Ureter (tissue), 1 donor: Measurements from ENCODE around the gene FAM53A. TPM values are rescaled to one million over a fixed set of nuclear protein-coding genes. Genes with fewer than 3 reads are reported as not detected.
"Not testable (repeated sequence)": the region's sequence is repeated elsewhere in the genome, so short reads cannot be mapped to it uniquely, and the experiment has no call there.

ENCODE experiments used
- DNase-seq: peaks from one replicate; pipeline ENCODE4 v3.0.0-alpha.2; 2020; ENCODE audit warnings: low spot score
- total RNA-seq: library from RNA; stranded (reverse); gene quantifications from one replicate; pipeline ENCODE4 v1.2.4, GENCODE V29; 2023
- donor health status: DM: yes; HTN: yes; CAD: no.

The FAM53A gene
- total RNA-seq, 1 donor from 2014 or later, result 2.5 TPM

DNA sequence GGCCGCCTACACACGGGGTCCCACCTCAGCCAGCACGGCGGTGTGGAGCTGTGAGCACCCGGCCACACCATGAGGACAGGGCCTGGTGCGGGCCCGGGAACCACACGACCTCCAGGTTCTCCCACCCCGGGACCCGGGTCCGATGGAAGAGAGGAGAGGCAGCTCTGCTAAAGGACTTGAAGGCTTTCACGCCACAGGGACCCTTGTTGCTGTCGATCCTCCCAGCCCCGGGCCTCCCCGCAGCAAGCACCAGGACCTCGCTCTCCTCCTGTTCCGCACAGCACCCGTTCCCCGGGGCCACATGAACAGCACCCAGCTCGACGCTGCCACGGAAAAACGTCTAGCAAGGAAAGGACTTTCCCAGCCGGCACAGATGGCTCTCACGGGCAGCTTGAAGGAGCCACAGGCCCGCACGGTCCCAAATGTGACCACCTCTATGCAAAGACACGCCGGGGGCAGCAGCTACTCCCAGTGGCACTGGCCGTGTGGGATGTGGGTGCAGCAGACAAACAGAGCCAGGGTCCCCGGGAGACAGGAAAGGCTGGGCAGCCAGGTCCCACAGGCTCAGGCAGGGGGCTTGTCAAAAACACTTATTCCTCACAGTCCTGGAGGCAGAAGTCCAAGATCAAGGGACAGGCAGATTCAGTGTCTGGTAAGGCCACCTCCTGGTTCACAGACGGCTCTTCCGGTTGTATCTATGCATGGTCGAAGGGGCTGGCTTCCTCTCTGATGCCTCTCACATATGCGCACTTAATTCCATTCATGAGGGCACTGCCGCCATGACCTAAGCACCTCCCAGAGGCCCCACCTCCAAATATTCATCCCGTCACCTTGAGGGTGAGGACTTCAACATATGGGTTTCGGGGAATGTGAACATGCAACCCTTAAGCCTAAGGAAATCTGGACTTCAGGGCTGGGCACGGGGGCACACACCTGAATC, 24.7 kb downstream of the FAM53A start:
- no peak for DNase-seq

DNA sequence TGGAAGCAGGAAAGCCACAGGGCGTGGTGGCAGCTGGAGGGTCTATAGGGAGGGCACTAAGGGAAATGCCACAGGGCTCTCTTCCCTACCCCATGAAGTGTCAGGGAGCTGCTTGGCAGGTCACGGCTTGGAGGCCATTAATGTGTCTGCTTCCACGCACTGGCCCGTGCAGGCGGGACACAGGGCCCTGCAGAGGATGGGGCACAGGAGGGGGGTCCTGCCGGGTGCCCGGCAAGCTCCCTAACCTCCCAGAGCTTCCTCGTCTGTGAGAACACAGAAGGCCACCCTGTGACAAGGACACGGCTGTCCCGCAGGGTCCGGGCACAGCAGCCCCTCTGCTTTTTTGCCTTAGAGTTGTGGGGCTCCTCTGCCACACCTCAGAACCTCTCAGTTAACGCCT, 25.5 kb downstream of the FAM53A start:
- no peak for DNase-seq

DNA sequence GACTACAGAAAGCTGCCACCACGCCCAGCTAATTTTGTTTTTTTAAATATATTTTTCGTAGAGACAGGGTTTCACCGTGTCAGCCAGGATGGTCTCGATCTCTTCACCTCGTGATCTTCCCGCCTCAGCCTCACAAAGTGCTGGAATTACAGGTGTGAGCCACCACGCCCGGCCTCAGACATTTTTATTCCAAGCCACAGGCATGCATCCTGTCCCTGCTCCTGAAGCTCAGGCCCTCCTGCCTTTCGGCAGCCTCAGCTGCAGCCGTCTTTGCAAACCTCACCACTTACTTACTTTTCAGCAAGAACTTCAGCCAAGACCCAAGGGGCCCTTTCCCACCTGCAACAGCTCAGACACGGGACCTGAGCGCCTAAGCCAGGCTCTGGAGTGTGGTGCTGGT, 26.0 kb downstream of the FAM53A start:
- DNase-seq, result no peak

DNA sequence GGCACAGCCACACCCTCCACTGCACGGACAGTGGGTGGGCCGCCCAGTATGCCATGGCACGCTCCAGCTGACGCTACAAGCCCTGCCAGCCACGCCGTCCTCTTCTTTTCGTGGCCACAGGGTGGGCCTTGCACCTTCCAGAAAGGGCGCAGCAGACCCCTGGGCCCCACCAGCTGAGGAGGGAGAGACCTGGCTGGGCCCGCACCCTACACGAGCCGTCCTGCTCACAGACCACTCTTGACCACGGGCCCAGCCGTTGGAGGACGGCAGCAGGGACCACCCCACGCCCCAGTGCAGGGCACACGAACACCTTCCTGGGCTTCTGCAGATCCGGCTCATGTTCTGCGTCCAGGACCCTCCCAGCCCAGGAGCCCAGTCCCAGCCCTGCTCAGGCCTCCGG, 27.1 kb downstream of the FAM53A start:
- DNase-seq, result no peak

DNA sequence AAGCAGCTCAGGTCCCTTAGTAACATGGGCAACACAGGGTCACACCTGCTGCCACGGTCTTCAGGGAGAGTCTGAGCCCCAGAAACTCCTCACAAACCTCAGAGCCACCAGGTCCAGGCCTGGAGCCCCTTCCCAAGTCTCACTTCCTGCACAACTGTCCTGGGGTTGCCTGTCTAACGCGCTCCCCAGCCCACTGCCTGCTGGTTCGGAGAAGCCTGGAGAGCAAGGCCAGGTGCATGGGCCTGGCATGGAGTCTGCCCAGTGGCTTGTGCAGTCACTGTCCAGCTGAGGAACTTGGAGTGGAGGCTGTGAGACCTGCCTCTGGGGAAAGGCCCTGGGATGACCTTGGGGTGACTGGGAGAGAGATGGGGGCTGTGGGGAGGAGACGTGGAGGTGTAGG, 28.0 kb downstream of the FAM53A start:
- no peak for DNase-seq

DNA sequence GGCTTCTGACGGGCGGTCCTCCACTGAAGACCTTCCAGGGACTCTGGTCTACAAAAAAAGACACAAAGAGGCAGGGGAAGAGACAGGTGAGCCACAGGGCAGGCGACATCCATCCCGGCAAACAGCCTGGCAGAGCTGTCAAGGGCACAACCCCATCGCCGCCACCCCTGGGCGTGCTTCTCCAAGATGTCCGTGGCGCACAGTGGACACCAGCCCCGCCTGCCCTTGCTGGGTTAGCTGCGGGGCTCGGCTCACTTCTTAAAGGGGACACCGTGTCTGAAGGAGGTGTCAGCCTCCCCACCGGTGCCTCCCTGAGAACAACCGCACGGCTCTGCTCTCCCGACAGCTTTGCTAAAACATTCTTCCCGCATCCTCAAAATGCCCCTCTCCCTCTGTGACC, 28.4 kb downstream of the FAM53A start:
- DNase-seq, result no peak

DNA sequence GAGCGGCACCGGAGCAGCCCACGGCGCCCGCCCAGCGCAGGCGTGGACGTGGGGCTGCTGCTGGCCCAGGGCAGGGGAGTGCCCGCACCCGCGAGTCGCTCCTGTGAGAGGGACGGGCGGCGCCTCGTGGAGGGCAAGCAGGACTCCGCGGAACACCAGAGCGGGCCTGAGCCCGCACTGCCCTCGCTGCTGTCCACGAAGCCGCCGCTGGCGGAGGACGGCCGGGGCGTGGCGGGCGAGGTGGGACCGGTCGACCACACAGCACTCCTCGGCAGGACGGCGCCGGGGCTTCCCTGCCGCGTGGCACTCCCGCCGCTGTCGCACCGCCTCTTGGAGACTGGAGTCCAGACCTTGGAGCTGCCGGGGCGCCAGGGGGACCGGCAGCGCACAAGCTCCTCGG, 29.0 kb downstream of the FAM53A start:
- no peak for DNase-seq

DNA sequence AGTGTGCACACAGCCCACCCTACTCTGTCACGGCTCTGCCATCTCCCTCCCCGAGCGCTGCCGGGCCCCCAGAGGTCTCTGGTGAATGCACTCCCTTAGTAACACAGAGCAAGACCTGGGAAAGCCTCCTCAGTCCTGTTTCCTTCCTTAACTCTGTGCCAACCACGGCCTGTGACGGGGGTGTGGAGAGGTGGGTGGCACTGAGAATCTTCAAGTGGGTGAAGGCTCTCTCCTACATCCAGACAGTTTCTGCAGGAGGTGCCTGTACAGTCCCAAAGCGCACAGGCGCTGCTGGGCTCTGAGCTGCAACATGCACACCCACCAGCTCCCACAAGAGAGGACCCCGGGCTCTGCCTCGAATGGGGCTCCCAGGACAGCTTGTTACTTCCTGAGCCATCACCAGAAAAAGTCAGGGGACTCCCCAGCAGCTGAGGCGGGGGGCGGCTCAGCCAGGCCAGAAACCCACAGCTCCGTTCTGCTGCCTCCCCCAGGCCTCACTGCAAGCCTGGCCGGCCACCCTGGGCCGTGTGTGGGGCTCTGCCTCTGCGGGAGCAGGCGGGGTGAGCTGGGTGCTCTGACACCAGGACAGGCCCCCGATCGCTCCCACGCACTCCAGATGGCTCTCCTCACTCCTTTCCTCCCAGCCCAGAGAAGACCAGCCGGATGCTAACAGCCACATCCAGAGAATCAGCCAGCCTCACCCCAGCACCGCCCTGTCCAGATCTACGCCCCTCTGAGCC, 29.7 kb downstream of the FAM53A start:
- no peak for DNase-seq

DNA sequence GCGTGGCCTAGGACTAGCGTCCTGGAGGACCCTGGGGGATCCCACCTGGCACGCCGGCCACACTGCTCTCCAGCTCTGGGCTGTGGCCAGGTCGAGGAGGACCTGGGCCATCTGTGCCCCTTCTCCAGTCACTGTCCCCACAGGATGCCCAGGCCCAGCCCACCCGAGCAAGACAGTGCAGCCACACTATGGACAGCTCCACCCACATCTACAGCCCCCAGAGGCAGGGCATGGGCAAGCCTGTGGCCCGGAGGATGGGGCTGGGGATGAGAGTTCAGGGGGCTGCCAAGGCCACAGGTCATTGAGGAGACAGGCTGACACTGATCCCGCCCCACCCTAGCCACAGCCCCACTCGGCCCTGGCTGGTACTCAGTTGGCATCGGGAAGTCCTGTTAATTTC, 30.3 kb downstream of the FAM53A start:
- no peak for DNase-seq

DNA sequence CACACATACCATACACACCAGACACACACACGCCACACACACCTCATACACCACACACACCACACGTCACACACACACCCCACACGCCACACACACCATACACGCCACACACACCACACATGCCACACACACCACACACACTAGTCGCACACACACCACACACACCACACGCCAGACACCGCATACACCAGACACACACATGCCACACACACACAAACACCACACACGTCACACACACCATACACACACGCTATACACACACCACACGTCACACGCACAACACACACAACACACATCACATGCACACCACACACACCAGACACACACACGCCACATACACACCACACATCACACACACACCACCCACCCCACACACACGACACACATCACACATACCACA, 32.0 kb downstream of the FAM53A start:
- no peak for DNase-seq

DNA sequence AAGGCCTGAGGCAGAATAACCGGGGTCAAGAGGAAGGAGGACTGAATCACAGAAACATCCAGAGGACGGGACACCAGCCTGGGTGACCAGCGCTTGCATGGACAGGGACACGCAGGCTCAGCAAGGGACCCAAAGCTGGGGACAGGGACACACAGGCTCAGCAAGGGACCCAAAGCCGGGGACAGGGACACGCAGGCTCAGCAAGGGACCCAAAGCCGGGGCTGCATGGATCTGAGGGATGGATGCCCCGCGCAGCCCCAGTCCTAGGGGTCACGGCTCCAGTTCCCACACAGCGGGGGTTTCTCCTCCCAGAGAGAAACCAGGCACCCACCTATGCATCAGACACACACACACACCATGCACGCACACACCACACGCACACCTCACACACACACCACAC, 32.5 kb downstream of the FAM53A start:
- no peak for DNase-seq

DNA sequence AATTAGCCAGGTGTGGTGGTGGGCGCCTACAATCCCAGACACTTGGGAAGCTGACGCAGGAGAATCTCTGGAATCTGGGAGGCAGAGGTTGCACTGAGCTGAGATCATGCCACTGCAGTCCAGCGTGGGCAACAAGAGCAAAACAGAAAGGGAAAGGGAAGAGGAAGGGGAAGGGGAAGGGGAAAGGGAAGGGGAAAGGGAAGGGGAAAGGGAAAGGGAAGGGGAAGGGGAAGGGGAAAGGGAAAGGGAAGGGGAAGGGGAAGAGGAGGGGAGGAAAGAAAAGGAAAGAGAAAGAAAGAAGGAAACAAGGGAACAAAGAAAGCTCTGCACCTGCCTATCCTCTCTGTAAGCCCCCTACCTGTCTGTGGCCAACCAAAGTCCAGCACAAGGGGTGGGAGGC, 35.2 kb downstream of the FAM53A start:
- DNase-seq, result no peak

DNA sequence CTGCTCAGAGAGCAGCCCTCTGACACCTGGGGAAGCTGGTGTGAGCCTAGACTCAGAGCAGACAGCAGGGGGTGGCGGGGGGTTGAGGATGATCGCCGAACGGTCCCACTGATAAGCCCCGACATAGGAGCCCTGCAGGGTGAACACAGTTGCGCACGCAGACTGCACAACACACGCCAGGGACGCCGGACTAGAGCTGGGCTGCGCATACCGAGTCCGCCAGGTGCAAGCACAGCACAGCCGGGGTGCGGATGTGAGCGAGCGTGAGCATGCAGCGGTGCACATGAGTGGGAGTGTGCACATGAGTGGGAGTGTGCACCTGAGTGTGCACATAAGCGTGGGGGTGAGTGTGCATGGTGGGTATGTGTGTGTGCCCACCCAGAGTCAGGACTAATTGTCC, 36.7 kb downstream of the FAM53A start:
- no peak for DNase-seq

DNA sequence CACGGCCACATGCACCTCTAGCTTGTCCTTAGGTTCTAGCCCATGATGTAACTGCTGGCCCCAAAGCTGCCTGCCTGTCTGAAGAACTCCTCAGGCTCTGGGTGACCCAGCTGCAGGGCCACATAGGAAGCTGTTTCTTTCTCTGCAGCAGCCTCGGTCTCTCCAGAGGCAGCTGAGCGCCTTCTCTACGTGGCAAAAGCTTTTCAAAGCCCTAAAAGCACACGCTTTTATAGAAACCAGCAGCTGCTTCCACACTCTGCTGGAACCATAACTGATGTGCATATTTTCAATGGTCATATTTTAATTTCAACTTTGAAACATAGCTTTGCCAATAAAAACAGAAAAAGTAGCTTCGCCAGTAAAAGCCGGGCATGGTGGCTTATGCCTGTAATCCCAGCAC, 37.4 kb downstream of the FAM53A start:
- DNase-seq, result no peak

DNA sequence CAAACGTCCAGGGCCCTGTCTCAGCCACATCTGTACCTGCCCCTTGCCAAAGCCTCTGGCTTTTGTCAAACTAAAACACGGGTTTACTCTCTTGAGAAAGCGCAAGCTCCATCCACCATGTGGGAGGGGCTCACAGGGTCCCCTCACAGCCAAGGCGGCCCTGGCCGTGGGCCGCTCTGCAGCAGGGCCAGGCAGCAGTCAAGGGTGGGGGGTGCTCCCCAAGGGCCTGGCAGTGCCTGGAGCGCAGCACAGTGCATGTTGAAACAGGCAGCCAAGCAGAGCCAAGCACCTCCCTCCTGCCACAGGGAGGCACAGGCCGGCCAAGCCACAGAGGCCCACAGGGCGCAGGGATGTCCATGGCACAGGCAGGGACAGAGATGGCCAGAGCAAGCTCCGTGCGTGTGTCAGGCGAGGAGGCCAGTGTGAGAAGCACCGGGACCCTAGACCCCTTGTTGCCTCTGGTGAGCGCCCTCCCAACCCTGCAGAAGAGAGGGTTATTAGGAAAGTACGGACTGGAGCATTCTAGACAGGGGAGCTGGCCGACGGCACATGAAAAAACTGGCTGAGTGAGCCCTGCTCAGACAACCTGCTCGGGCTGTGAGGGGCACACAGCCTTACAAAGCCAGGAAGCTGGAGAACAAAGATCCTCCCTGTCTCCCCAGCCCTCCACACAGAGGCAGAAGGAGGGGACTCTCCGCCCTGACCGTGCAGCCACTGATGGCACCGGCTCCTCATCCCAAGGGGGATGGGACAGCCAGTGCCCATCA, 39.0 kb downstream of the FAM53A start:
- DNase-seq, result peak; percentile 66

DNA sequence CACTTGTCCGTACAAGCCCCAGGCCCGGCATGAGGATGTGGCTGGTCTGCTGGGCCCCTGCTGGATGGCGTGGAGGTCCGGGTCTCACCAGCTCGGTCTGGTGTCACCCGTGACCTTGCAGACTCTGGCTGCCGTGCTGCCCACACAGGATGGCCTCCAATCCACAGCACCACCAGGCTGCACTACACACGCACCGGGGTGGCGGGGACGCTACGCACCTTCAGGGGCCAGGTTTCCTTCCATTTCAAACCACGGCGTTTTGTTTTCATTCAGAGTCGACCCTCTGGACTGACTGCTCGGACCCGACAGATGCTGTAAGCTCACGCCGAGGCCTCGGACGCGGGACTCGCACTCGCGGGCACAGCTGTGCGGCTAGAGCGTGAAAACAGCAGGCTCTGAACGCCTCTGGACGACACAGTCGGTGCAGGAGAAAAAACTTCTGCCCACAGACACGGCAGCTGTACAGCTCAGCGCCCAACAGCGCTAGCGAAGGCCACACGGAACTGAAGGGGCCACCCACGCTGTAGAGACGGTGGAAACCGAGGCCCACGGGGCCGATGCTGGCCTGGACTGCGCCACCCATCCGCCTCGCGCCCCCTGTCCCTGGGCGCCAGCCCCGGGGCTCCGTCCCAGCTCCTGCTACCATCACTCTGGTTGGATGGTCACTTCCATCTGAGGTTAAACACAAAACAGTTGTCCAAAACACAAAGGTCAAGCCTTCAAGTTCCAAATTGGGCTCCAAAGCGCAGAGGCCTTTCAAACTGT, 40.0 kb downstream of the FAM53A start:
- no peak for DNase-seq

DNA sequence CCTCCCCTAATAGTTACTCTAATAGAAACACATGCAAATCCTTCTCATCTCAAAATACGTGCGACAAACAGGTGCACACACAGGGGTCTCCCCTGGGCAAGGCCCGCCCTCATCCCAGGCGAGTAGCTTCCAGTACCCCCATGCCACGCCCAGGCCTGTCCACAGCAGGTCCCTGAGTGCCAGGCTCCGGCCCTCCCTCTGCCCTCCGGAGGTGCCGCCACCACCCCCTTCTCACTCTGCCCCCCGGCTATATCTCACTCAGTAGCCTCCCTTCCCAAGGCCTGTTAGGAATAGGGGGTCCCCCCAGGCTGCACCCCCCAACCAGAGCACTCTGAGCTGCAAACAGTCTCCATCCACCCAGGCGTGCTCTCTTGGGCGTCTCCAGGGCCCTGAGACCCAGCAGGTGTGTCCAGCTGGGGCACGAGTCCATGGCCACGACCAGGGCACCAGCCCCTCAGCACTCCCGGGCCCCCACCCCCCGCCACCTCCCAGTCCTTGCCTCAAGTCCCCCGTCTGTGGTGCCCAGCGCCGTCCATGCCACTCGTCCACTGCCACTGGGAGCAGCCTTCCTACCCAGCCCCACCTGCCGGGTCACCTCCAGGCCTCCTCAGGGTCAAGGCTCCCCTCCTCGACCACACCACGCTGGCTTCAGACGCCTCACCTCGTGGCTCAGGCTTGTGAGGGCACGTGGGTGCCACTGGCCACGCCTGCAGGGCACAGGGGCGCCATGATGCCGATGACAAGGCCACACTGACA, 41.7 kb downstream of the FAM53A start:
- no peak for DNase-seq

DNA sequence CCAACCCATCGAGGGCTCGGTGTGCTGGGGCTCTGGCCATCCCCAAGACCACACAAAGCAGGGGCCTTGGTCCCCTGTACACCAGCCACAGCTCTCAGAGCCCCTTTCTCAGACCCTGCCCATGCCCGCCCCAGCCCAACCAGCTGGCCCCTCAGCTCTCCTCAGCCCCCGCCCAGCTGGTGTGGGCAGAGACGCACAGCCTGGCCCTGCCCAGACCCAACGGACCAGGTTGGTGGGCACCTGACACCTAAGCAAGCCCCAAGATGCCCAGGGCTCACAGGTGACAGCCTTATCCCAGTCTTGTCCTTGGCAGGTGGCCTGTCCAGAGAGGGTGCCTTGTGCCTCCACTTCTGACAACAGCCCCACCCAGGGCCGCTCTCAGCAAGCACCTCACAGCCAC, 42.4 kb downstream of the FAM53A start:
- no peak for DNase-seq

DNA sequence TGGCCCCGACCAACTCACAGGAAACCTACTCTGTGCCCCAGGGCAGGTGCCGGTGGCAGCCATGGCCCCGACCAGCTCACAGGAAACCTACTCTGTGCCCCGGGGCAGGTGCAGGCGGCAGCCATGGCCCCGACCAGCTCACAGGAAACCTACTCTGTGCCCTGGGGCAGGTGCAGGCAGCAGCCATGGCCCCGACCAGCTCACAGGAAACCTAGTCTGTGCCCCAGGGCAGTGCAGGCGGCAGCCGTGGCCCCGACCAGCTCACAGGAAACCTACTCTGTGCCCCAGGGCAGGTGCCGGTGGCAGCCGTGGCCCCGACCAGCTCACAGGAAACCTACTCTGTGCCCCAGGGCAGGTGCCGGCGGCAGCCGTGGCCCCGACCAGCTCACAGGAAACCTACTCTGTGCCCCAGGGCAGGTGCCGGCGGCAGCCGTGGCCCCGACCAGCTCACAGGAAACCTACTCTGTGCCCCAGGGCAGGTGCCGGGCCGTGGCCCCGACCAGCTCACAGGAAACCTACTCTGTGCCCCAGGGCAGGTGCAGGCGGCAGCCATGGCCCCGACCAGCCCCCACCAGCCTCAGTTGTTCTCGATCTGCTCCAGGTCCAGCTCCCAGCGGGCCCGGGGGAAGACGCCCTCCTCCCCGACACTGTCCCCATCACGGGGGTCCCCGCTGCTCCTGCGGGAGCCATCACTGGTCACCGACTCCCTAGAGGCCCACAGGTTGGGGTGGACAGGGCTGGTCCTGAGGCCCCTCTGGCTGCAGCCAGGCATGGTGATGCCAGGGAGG, 43.2 kb downstream of the FAM53A start:
- not testable (repeated sequence) for DNase-seq

DNA sequence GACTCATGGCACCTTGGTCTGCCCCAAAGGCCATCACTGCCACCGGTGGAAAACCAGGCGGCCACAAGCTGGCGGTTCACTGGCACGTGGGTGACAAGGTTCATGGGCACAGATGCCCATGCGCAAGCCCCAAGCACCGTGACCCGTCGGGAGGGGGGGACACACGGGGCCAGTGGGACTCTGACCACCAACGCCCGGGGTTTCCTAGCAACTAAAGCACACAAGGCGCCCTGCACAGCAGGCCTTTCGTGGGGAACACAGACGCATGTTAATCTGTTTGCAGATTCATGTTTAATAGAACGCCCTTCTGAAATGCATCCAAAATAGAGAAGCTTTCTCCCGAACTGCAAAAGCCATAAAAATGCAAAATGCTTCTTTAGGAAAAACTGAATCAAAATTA, 43.9 kb downstream of the FAM53A start:
- no peak for DNase-seq
